ENCODE results near the gene ALDH18A1. TPM values are rescaled to one million over a fixed set of nuclear protein-coding genes. Genes with fewer than 3 reads are reported as not detected.

Gene ALDH18A1
- total and polyA plus RNA-seq, 2 of the 8 experiments (the other 6 are each of a cell fraction or from before 2014, with no cell fraction given): 59.6 to 128 TPM

- Histone ChIP-seq H3K4ac (replicated peaks; ENCODE audit: insufficient read length, low read depth, low read length) (no peak overlapping the region), H3K27me3 (replicated peaks in 1 of 4; ENCODE audit: control insufficient read depth in 3 of 4, extremely low read depth in 1 of 4, insufficient read depth in 3 of 4, low read length in 3 of 4) (no peaks in the 10 kb centered on the region), H2AFZ (ENCODE audit: low read length) (no peak overlapping the region), H3K56ac (replicated peaks; ENCODE audit: insufficient read length, low read depth, low read length) (no peak overlapping the region), H4K8ac (ENCODE audit: extremely low read depth, insufficient read depth, low read length) (no peak overlapping the region), H3K14ac (ENCODE audit: insufficient read length) (no peak overlapping the region), H3K23ac (ENCODE audit: insufficient read length) (no peak overlapping the region), H3K79me2 (ENCODE audit: control insufficient read depth in 1 of 2, insufficient read depth in 2 of 2, low read length in 2 of 2) (peaks cover 0 to 7% of the 10 kb centered on the region in 2 experiments; a peak in 2 of 4 replicates), H3K4me3 (ENCODE audit: extremely low read depth in 1 of 4, insufficient read depth in 2 of 4, low read depth in 3 of 4, low read length in 4 of 4) (no peak overlapping the region), H3K4me2 (ENCODE audit: insufficient read depth in 1 of 2, low read depth in 2 of 2, low read length in 2 of 2) (no peak overlapping the region), H3K27ac (ENCODE audit: low read depth, low read length) (no peak overlapping the region), H2BK5ac (ENCODE audit: low read depth, low read length) (no peak overlapping the region), H2BK15ac (ENCODE audit: low read length) (no peak overlapping the region), H3K23me2 (ENCODE audit: low read depth, low read length) (peaks cover 7% of the 10 kb centered on the region), H4K20me1 (replicated peaks in 1 of 2; ENCODE audit: control insufficient read depth in 1 of 2, insufficient read depth in 2 of 2, low read length in 2 of 2) (peaks cover 0 to 2% of the 10 kb centered on the region in 2 experiments), H3K36me3 (ENCODE audit: control insufficient read depth in 2 of 4, insufficient read depth in 4 of 4, low read length in 3 of 4) (peaks cover 0 to 11% (median 6%) of the 10 kb centered on the region in 4 experiments; a peak in 3 of 8 replicates), H3K79me1 (ENCODE audit: low read depth, low read length) (peaks cover 2% of the 10 kb centered on the region; the same call in 1 of the 2 replicates), H2BK20ac (ENCODE audit: low read length) (no peak overlapping the region), H3K9me3 (ENCODE audit: insufficient read depth in 2 of 2, low read depth in 1 of 2, low read length in 1 of 2) (no peaks in the 10 kb centered on the region), H4K91ac (replicated peaks; ENCODE audit: insufficient read length, low read length) (no peak overlapping the region), H4K5ac (ENCODE audit: insufficient read length, low read depth, low read length) (no peak overlapping the region), H3K18ac (ENCODE audit: extremely low read depth, low read length) (no peak overlapping the region), H3K9ac (replicated peaks in 1 of 4; ENCODE audit: extremely low read depth in 1 of 4, low read depth in 3 of 4, low read length in 3 of 4) (no peak overlapping the region), H2BK120ac (replicated peaks; ENCODE audit: low read depth, low read length) (no peak overlapping the region), H2BK12ac (ENCODE audit: low read depth, low read length) (no peak overlapping the region), H2AK5ac (ENCODE audit: low read depth, low read length) (no peak overlapping the region), H3K4me1 (replicated peaks in 1 of 4; ENCODE audit: control insufficient read depth in 3 of 4, insufficient read depth in 4 of 4, low read length in 3 of 4) (no peaks in the 10 kb centered on the region; a peak in 1 of 7 replicates)
- DNase-seq (ENCODE audit: low read depth in 1 of 2, low spot score in 2 of 2): no peak
- ChIA-PET CTCF (ENCODE audit: partially characterized antibody) (interaction anchor here (1.4 kb wide), 1 partner anchor 8 kb away, joined by 3 read pairs; no protein-coding TSS in a partner anchor), POLR2A (ENCODE audit: partially characterized antibody) (interaction anchor here (0.6 to 1.5 kb wide), 3 partner anchors 10 to 238 kb away, joined by 3 to 5 read pairs (median 3); no protein-coding TSS in a partner anchor)
- TF ChIP-seq KDM4A (IDR thresholded peaks at IDR 0.05; ENCODE audit: low read depth, low read length, severe bottlenecking) (no peak), SP1 (IDR thresholded peaks at IDR 0.05; ENCODE audit: low read depth, low read length) (no peak), CTBP2 (IDR thresholded peaks at IDR 0.05; ENCODE audit: borderline replicate concordance, insufficient read depth, insufficient read length, low read length) (no peak), CHD1 (IDR thresholded peaks at IDR 0.05; ENCODE audit: low read depth, low read length) (no peak), POLR2AphosphoS5 (IDR thresholded peaks at IDR 0.05; ENCODE audit: low read depth, low read length) (no peak), POLR2A (IDR thresholded peaks at IDR 0.05; ENCODE audit: control extremely low read depth in 1 of 2, low read depth in 2 of 2, low read length in 2 of 2) (no peak)
- no peak for FAIRE-seq
Observed at GRCh38 chr10:95660283-95660682, 3.8 kb upstream of the ALDH18A1 start.

Data from H1 (cell line).